ENCODE measurements around the gene GTSF1L.

GTSF1L gene

GRCh38 chr20:43689165-43689564, 37.6 kb downstream of the GTSF1L start:
- no peak overlapping the region for H3K9ac ChIP-seq (ENCODE audit: low read depth, low read length)
- peaks cover 67% of the 10 kb centered on the region for H3K36me3 ChIP-seq (ENCODE audit: insufficient read depth, low read length)
- H3K27ac ChIP-seq (ENCODE audit: low read depth, low read length) = no peak overlapping the region

GRCh38 chr20:43686820-43687219, 40.0 kb downstream of the GTSF1L start:
- H3K9ac ChIP-seq (ENCODE audit: low read depth, low read length) = no peak overlapping the region; the same call in 1 of the 2 replicates
- no peaks in the 10 kb centered on the region for H3K27me3 ChIP-seq (ENCODE audit: insufficient read depth, low read length)
- no peak overlapping the region for H3K27ac ChIP-seq (ENCODE audit: low read depth, low read length)
- H3K4me1 ChIP-seq (ENCODE audit: insufficient read depth, low read length) = no peaks in the 10 kb centered on the region
- H3K9me3 ChIP-seq (ENCODE audit: insufficient read depth, low read depth, low read length) = no peaks in the 10 kb centered on the region
- H3K4me3 ChIP-seq (ENCODE audit: low read length) = no peak overlapping the region
- H3K36me3 ChIP-seq (ENCODE audit: insufficient read depth, low read length) = peaks cover 67% of the 10 kb centered on the region
- 93% methylated on average over 13 of the region's 13 CpGs for WGBS

More at GRCh38 chr20:43689165-43689564, 37.6 kb downstream of the GTSF1L start:
- Histone ChIP-seq H3K9me3 (ENCODE audit: insufficient read depth, low read depth, low read length) (no peaks in the 10 kb centered on the region), H3K4me3 (ENCODE audit: low read length) (no peak overlapping the region), H3K27me3 (ENCODE audit: insufficient read depth, low read length) (no peaks in the 10 kb centered on the region), H3K4me1 (ENCODE audit: insufficient read depth, low read length) (no peaks in the 10 kb centered on the region)
- WGBS = 77% methylated on average over 4 of the region's 4 CpGs

- Histone ChIP-seq H3K4me1 (ENCODE audit: insufficient read depth, low read length) (no peaks in the 10 kb centered on the region), H3K36me3 (ENCODE audit: insufficient read depth, low read length) (peaks cover 63% of the 10 kb centered on the region)
Observed at GRCh38 chr20:43682446-43682845, 44.4 kb downstream of the GTSF1L start.

GRCh38 chr20:43681991-43682410, 44.8 kb downstream of the GTSF1L start:
- Histone ChIP-seq H3K4me3 (ENCODE audit: low read length) (no peak overlapping the region), H3K27me3 (ENCODE audit: insufficient read depth, low read length) (no peaks in the 10 kb centered on the region), H3K27ac (ENCODE audit: low read depth, low read length) (no peak overlapping the region), H3K4me1 (ENCODE audit: insufficient read depth, low read length) (no peaks in the 10 kb centered on the region), H3K9me3 (ENCODE audit: insufficient read depth, low read depth, low read length) (no peaks in the 10 kb centered on the region), H3K9ac (ENCODE audit: low read depth, low read length) (no peak overlapping the region), H3K36me3 (ENCODE audit: insufficient read depth, low read length) (peaks cover 62% of the 10 kb centered on the region)
- WGBS = 90% methylated on average over 2 of the region's 2 CpGs

More at GRCh38 chr20:43682446-43682845, 44.4 kb downstream of the GTSF1L start:
- H3K4me3 ChIP-seq (ENCODE audit: low read length) = no peak overlapping the region
- H3K9me3 ChIP-seq (ENCODE audit: insufficient read depth, low read depth, low read length) = no peaks in the 10 kb centered on the region
- no peaks in the 10 kb centered on the region for H3K27me3 ChIP-seq (ENCODE audit: insufficient read depth, low read length)
- H3K9ac ChIP-seq (ENCODE audit: low read depth, low read length) = no peak overlapping the region
- H3K27ac ChIP-seq (ENCODE audit: low read depth, low read length) = no peak overlapping the region
- 95% methylated on average over 9 of the region's 9 CpGs for WGBS

- Histone ChIP-seq H3K4me1 (ENCODE audit: insufficient read depth, low read length) (no peaks in the 10 kb centered on the region), H3K36me3 (ENCODE audit: insufficient read depth, low read length) (peaks cover 62% of the 10 kb centered on the region), H3K27ac (ENCODE audit: low read depth, low read length) (no peak overlapping the region), H3K4me3 (ENCODE audit: low read length) (no peak overlapping the region), H3K9me3 (ENCODE audit: insufficient read depth, low read depth, low read length) (no peaks in the 10 kb centered on the region), H3K27me3 (ENCODE audit: insufficient read depth, low read length) (no peaks in the 10 kb centered on the region), H3K9ac (ENCODE audit: low read depth, low read length) (no peak overlapping the region)
- 82% methylated on average over 8 of the region's 8 CpGs for WGBS
Observed at GRCh38 chr20:43681468-43681942, 45.3 kb downstream of the GTSF1L start.

- Histone ChIP-seq H3K9ac (ENCODE audit: low read depth, low read length) (no peak overlapping the region), H3K4me3 (ENCODE audit: low read length) (no peak overlapping the region), H3K36me3 (ENCODE audit: insufficient read depth, low read length) (peaks cover 60% of the 10 kb centered on the region), H3K27me3 (ENCODE audit: insufficient read depth, low read length) (no peaks in the 10 kb centered on the region), H3K4me1 (ENCODE audit: insufficient read depth, low read length) (no peaks in the 10 kb centered on the region), H3K27ac (ENCODE audit: low read depth, low read length) (no peak overlapping the region), H3K9me3 (ENCODE audit: insufficient read depth, low read depth, low read length) (no peaks in the 10 kb centered on the region)
- WGBS = 97% methylated on average over 7 of the region's 7 CpGs
Observed at GRCh38 chr20:43680981-43681380, 45.8 kb downstream of the GTSF1L start.

- peaks cover 68% of the 10 kb centered on the region for H3K36me3 ChIP-seq (ENCODE audit: insufficient read depth, low read length)
- WGBS = 100% methylated on average over 5 of the region's 5 CpGs
Observed at GRCh38 chr20:43676368-43676767, 50.4 kb downstream of the GTSF1L start.

More at GRCh38 chr20:43676368-43676767, 50.4 kb downstream of the GTSF1L start:
- Histone ChIP-seq H3K9me3 (ENCODE audit: insufficient read depth, low read depth, low read length) (no peaks in the 10 kb centered on the region), H3K27me3 (ENCODE audit: insufficient read depth, low read length) (no peaks in the 10 kb centered on the region), H3K4me3 (ENCODE audit: low read length) (no peak overlapping the region), H3K9ac (ENCODE audit: low read depth, low read length) (no peak overlapping the region), H3K27ac (ENCODE audit: low read depth, low read length) (no peak overlapping the region), H3K4me1 (ENCODE audit: insufficient read depth, low read length) (no peaks in the 10 kb centered on the region)
